NCI-H1105 (cell line): Measurements from ENCODE around the gene ALKBH4.
"Not testable (repeated sequence)": the region's sequence is repeated elsewhere in the genome, so short reads cannot be mapped to it uniquely, and the experiment has no call there.

Experiments used
- DNase-seq: peaks from one replicate; lab custom pipeline; 2025; lab: John Stamatoyannopoulos, UW

The ALKBH4 gene

DNA sequence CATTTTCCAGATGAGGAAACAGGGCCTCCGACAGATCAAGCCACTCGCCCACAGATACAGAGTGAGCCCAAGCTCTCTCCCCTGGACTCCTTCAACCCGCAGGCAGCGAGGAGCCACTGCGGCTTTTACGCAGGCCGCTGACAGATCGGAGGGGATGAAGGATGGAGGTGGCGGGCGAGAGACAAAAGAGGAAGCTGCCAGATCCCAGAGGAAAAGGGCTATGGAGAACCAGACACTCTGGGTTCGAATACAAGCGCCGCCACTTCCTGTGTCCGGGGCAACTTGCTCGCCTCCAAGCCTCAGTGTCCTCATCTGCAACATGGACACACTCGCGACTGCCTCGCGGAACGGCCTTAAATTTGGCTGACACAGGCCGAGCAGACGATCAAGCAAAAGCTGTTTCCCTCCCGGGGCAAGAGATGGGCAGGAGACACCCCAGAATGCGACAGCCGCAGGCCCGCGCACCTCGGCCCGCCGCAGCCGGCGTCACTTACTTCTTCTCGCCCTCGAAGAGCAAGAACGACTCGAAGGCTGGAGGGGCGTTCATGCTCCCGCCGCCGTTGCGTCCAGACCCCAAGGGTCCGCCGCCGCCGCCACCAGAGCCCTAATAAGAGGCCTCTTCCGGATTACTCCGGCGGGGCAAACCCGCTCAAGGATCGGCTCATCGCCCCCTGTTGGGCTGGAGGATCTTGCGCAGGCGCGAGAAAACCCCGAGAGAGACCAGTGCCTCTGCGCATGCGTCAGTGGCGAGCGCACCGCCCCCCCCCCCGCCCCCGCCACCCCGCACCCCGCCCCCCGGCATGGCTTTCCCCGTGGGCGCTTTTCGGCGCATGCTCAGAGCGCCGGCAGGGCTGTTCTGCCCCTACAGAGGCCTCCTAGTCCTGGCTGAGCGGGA is 13.9 kb upstream of the ALKBH4 start, which contains the start of gene POLR2J:
POLR2J (minus strand) TSS at position 609 of the 895 bp plus-strand sequence; CDS start at position 547, 62 bp downstream.
- DNase-seq = not testable (repeated sequence)

DNA sequence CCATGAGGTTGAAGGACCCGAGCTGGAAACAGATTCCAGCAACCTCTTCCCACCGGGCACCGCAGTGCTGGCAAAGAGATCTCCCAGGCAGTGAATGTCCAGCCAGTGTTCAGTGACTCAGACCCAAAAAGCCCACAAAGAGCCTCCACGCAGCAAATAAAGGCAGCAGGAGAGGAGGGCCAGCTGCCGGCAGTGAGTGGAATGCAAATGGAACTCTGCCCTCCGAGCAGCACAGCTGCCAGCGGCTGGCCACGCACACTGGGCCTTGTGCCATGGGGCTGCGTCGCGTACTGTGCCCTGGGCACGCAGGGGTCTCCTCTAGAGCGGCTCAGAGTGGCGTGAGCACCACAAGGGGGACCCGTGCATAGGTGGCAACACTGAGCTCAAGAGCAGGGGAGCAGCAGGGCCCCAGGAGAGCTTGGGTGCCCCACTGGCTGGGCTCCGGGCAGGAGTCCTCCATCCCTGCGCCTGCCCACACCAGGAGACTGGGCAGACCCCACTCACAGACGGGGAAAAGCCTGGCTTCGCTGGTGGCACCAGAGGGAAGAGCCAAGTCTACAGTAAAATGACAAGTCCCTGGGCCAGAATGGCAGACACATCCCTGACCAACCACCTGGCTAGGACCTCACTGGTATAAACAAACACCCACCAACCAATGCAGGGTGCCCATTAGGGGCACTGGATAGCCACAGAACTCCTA is 10.2 kb upstream of the ALKBH4 start:
- not testable (repeated sequence) for DNase-seq

DNA sequence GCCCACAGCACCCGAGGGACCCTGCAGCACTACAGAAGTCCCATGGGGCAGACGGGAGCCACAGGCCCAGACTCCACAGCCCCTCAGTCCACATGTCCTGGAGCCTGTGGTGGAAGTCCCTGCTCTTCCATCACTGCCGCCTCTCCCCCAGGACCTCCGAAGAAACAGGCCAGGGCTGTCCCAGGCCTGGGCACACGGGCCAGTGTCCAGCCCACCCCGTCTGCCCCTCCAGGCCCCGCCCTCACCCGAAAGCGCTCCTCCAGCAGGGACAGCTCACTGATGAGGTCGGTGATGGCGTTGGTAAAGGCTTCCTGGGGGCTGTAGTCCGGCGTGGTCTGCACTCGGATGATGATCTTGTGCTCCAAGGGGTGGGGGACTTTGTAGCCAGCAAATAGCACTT is 9.5 kb upstream of the ALKBH4 start:
- not testable (repeated sequence) for DNase-seq

DNA sequence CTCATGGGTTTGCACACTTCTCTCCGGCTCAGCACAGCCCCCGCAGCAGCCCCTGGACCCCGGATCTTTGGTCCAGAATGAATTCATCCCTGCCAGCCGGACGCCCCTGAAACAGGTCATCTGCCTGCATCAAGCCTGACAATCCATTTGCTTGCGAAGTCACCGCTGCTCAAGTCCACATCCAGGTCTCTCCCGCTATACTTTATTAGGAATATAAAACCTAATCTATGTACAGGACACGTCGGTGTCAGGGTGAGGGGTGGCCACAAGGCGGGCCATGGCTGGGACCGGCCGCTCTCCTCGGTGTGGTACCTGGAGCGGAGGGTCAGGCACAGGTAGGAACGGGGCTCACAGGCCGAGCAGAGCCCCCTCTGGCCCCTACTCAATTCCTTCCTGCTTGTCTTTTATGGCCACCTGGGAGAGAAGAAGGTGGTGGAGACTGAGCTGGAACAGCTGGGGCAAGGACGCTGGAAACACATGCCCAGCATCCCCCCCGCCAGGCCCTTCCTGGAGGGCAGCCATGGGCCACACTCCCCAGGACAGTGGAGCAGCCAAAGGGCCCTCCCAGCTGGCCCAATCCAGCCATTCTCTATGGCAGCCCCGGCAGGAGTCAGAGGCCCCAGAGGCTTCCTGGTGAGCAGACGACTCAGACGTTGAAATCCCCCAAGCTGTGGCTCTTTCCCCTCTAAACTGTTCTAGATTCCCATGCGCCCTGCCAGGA is 8.8 kb upstream of the ALKBH4 start:
- DNase-seq = no peak

DNA sequence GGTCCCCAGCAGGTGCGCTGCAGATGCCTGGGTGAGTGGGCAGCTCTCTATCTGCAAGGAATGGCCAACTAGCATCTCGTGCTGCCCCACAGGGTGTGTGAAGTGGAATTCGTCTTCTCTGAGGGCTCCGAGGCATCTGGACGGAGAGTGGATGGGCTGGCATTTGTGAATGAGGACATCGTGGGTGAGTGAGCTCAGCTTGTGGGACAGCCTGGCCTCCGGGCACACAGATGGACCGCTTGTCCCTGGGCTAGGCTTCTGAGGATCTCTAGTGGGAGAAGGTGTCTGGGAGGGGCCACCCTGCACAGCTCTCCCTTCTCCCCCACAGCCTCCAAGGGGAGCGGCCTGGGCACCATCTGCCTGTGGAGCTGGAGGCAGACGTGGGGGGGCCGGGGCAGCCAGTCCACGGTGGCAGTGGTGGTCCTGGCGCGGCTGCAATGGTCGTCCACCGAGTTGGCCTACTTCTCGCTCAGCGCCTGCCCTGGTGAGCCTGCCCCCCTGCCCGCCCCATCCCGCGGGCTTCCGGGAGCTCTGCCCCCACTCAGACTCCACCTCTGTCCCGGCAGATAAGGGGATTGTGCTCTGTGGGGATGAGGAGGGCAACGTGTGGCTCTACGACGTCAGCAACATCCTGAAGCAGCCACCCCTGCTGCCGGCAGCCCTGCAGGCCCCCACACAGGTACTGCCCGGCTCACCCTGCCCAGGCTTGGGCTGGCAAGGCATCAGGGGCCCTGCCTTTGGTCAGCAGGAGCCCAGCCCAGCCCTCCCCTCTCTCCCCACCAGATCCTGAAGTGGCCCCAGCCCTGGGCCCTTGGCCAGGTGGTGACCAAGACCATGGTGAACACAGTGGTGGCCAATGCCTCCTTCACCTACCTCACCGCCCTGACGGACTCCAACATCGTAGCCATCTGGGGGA is 7.7 kb upstream of the ALKBH4 start:
- DNase-seq = no peak

DNA sequence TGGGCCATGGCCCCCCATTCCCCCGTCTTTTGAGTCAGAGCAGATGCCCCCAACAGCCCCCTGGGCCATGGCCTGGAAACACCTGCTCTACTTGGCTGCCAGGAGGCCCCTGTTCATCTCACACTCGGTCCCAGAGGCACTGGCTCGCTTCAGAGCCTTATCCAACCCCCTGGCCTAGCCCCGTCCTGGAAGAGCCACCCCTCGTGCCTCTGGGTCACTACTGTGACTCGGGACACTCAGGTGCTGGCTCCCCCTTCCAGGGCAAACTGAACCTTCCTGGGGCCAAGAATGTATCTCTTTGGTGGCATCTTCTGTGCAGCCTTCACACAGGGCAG is 7.1 kb upstream of the ALKBH4 start:
- DNase-seq = no peak

DNA sequence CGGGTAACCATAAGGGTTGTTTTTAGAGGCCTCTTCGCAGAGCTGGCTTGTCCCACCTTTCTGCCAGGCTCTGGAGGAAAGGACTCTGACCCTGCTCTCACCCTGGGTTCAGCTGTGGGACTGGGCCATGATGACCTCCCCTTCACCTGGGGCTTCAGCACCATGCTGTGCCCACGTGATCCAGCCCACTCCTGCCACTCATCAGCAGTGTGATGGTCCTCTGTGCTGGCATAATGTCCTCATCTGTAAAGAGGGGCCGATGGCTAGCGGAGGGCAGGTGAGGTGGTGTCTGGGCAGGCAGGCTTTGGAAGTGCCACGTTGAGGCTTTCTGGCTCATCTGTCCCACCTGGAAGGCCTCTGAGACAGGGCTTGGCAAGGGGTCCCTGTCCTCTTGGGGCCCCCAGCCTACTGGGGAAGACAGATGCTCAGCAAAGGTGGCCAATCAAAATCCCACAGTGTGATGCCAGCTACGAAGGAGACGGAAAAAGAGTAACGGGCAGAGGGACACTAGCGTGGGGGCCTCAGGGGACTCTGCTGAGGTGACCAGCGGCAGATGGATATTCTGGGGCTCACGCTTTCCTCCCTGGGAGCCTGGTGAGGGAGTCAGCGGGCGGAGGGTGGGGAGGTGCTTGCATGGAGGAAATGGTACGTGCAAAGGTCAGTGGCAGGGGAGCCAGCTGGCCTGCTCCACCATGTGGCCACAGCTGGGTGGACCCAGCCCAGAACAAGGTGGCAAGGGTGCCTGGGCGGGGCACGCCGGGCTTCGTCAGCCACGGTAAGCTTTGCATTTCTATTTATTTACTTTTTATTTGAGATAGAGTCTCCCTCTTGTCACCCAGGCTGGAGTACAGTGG is 5.5 kb upstream of the ALKBH4 start:
- DNase-seq = no peak

DNA sequence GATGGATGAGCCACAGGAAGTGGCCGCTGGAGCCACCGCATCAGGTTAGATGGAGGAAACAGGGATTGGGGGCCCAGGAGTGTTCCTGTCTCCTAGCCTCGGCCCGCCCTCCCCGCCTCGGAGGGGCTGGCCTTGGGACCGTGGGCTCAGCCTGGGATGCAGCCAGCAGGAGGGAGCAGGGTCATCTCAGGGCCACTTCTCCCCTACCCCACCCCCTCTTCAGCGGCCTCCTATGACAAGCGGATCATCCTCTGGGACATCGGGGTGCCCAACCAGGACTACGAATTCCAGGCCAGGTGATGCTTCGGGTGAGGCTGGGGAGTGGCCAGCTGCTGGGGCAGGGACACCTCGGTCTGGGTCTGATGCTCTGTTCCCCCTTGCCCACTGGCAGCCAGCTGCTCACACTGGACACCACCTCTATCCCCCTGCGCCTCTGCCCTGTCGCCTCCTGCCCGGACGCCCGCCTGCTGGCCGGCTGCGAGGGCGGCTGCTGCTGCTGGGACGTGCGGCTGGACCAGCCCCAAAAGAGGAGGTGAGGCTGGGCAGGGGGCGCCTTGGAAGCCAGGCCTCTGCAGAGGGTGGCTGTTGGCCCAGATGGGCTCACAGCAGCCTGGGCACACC is 4.8 kb upstream of the ALKBH4 start:
- no peak for DNase-seq

DNA sequence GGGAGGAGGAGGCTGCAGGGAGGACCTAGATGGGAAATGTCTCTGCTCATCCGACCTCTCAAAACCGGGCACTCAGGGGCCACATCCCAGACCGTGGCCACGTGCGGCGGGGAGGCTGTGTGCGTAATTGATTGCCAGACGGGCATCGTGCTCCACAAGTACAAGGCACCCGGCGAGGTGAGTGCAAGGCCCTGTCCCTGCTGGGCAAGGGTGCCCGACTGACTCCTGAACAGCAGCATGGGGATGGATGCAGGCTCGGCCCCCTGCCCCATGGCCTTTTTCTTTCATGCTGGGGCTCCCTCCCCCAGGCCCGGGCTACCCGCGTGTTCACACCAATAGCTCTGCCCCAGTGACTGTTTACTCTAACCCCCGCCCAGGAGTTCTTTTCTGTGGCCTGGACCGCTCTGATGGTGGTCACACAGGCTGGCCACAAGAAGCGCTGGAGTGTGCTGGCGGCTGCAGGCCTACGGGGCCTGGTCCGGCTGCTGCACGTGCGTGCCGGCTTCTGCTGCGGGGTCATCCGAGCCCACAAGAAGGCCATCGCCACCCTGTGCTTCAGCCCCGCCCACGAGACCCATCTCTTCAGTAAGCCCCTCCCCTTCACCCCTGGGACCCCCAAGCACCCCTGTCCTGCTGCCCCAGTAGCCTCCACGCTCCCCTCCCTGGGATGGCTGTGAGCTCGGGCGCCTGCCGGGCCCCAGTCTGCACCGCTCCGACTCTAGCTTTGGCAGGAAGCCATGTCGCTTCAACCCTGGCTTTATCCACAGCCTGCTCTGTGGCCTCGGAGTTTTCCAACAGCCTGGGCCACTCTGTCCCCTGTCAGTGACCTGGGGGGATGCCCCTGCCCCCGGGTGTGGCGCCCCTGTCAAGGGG is 4.1 kb upstream of the ALKBH4 start:
- no peak for DNase-seq

DNA sequence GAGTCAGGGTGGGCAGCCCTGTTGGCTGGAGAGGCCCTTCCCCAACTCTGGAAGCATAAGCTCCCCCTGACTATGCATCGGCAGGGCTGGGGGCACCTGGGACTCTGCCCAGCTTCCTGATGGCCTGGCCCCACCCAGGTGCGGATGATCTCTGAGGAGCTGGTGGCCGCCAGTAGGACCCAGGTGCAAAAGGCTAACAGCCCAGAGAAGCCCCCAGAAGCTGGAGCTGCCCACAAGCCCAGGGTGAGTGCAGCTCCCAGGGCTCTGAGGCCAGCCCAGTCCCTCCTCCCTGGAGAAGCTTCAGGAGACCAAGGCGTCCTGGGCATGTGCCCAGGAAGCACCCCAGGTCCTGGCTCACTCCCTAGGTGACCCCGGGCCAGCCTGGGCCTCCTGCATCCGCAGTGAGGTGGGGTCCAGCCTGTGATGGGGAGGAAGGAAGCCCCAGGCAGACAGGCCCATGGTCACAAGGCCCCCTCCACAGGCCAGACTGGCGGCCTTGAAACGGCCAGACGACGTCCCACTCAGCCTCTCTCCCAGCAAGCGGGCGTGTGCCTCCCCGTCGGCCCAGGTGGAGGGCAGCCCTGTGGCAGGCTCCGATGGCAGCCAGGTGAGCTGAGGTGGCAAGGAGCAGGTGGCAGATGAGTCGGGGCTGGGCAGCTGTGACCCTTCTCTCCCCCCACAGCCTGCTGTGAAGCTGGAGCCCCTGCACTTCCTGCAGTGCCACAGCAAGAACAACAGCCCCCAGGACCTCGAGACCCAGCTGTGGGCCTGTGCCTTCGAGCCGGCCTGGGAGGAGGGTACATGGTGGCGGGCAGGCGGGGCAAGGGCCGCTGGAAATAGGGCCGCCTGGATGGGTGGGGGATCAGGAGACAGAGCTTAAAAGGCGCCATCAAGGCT is 3.2 kb upstream of the ALKBH4 start:
- DNase-seq = no peak

DNA sequence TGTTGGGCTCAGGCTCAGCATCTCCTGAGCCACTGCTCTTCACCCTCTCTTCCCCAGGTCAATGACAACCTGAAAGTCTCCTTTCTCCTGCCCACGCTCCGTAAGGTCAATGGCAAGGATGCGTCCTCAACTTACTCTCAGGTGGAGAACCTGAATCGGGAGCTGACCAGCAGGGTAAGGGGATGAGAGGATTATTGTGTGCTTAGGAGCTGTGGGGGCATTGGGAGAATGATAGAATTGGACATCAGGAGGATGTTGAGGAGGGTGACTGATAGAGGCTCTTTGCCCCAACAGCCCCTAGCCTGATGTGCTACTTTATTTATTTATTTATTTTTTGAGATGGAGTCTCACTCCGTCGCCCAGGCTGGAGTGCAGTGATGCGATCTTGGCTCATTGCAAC is 1.4 kb upstream of the ALKBH4 start:
- no peak for DNase-seq

DNA sequence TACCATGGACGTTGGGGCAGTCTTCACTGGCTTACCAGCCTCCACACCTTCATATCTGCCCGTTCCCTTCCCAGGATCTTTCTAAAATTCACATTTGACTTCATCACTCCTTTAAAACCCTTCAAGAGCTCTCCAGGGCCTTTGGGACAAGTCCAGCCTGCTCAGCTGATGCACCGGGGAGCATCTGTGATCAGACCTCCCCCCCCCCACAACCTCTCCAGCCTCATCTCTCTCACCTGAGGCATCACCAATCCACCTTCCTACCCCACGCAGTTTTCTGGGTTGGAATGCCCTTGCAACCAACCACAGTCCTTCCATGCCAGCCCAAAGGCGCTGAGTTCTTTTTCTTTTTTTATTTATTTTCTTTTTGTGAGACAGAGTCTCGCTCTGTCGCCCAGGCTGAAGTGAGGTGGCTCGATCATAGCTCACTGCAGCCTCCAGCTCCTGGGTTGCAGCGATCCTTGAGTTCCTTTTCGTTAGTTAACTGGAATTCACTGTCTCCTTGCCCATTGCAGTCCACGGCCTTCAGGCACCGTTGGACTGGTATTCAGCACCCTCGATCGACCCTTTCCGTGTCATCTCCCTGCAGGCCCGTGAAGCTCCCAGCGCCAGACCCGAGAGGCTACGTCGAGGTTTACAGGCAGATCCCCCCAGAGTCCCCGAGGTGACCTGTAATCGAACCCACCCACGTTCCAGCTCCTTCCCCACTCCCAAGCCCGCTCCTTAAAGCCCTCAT is 654 bp downstream of the ALKBH4 start:
- no peak for DNase-seq

DNA sequence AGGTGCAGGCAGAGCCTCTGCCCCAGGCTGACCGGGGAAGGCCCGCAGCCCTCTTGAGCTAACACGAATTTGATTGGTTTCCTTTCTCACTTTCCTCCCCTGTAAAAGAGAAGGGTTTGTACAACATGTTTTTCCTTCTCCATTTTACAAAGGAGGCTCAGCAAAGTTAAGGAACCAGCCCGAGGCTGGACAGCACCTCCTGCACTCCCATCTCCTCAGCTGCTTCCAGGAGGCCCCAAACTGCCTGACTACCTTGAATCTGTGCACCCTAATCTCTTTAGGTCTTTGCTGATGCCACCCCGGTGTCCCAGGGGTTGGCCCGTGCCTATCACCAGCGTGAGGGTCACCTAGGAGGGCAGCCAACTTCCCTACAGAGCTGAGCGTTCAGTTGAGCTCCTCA is 4.2 kb downstream of the ALKBH4 start:
- DNase-seq = no peak

DNA sequence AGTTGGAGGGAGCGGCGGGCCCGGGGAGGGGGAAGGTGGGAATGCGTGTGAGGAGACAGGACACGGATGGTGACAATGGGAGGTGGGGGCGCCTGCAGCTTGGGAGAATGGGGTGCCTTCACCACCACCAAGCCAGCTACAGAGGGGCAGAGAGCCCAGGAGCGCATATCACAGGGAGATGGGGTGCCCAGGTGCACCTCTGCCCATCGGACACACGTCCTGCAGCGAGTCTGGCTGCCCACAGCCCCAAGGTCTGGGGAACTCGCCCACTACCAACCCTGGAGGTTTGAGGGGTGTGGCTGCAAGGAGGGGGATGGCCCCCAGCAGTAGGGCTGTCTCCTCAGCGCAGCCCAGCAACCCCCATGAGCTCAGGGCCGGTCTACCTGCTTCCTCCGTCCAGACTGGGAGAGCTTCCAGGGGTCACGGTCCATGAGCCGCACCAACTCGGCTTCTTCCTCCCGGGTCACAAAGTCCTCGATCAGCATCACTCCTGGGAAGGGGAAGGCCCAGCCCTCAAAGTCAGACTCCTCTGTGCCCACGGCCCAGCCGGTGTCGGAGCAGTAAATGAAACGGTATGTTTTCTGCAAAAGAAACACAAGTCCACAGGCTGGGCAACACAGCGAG is 5.3 kb downstream of the ALKBH4 start:
- DNase-seq = no peak

DNA sequence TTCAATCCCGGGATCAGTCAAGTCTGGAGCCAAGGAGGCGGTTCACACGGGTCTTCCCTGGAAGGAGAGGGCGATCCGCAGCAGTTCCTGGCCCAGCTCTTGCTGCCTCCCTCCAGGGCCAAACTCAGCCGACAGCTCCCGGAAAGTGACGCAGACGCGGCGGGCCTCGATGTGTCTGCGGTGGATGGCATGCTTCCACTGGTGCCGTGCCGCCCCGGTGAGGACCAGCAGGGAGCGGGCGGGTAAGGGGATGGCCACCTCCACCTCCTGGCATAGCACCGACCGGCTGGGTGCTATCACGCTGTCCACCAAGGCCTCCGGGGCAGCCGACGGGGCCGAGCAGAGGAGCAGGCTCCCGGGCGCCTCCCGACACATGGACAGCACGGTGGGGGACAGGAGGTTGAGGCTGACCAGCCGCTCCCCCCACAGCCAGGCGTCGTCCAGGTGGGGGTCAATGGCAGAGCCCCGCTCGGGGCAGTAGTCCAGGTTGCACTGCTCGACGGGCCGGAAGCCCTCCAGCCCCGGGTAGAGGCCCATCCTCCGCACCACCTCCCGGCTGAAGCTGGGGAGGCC is 7.2 kb downstream of the ALKBH4 start:
- no peak for DNase-seq

DNA sequence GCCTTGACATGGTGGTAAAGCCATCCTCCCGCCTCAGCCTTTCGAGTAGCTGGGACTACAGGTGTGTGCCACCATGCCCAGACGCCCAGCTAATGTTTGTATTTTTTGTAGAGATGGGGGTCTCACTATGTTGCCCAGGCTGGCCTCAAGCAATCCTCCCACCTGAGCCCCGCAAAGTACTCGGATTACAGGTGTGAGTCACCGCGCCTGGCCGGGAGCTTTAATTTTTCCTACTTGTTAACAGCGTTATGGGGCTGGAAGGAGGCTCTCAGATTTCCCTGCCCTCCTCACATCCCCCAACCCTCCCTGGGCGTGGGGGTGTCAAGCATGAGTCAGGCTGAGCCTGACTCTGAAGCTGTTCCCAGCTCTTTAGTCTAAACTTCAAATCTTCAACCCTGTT is 8.3 kb downstream of the ALKBH4 start:
- DNase-seq = no peak

DNA sequence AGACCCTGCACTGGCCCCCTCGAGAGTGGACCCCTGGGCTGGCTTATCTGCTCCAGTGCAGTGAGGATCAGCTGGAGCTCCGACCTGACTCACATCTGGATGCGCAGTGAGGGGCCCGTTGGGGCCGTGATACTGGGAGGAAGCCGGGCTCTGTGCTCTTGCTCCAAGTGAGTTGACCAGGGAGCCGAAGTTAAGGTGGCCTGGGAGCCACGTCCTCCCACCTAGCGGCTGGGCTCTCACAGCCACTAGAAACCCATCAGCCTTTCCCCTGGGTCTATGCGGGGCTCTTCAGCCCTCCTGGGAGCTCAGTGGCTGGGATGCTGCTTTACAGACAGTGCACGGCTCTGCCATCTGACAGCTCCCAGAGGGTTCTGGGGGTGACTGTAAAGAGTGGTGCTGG is 9.1 kb downstream of the ALKBH4 start:
- DNase-seq = no peak
